Esophagus muscularis mucosa (tissue), 4 donors: ENCODE measurements around the gene HOXC12. TPM values are rescaled to one million over a fixed set of nuclear protein-coding genes. Genes with fewer than 3 reads are reported as not detected.

Experiments used
- DNase-seq: peaks from one replicate; pipeline ENCODE4 v3.0.0-alpha.2; 2017; ENCODE audit errors: extremely low spot score
- H3K27ac ChIP-seq, 4 donors: fragments of 200-600 bp; sonication (generic); replicated peaks in 1 of 4; 1 replicate in 3 of 4; 2 replicates in 1 of 4; pipeline ENCODE4 v1.5.1; 2016 to 2019; ENCODE audit warnings: mild to moderate bottlenecking in 1 of 4
- H3K27me3 ChIP-seq, 4 donors: fragments of 200-600 bp; sonication (generic); one replicate each; pipeline versions ENCODE4 v1.5.1 to v1.6.0; 2016 to 2019
- H3K36me3 ChIP-seq, 4 donors: fragments of 200-600 bp; sonication (generic); one replicate each; pipeline ENCODE4 v1.5.1; 2016 to 2019
- H3K4me1 ChIP-seq, 4 donors: fragments of 200-600 bp; sonication (generic); one replicate each; pipeline ENCODE4 v1.5.1; 2016 to 2019
- H3K4me3 ChIP-seq, 4 donors: fragments of 200-600 bp; sonication (generic); 1 replicate in 2 of 4; 2 replicates in 2 of 4; pipeline ENCODE4 v1.5.1; 2016 to 2019; ENCODE audit warnings: mild to moderate bottlenecking in 4 of 4, moderate library complexity in 1 of 4
- H3K9me3 ChIP-seq, 4 donors: fragments of 200-600 bp; sonication (generic); 1 replicate in 3 of 4; 2 replicates in 1 of 4; pipeline ENCODE4 v1.5.1; 2016 to 2019
- EP300 ChIP-seq: sonication (generic); formaldehyde crosslinking; IDR thresholded peaks from one replicate; pipeline ENCODE4 v1.6.1; 2017; ENCODE audit warnings: antibody characterized with exemption
- POLR2A ChIP-seq: fragments of 450-650 bp; IDR thresholded peaks from one replicate; pipeline ENCODE4 v1.6.1; 2017; ENCODE audit warnings: antibody characterized with exemption, moderate library complexity, mild to moderate bottlenecking, low read depth
- POLR2AphosphoS5 ChIP-seq, 2 donors: sonication (generic); formaldehyde crosslinking; IDR thresholded peaks; one replicate each; pipeline ENCODE4 v1.6.1; 2017; ENCODE audit warnings: antibody characterized with exemption in 2 of 2
- WGBS: methylation state at CpG from one replicate; pipeline ENCODE4 v1.1.5; 2018; 5-methylcytosine and 5-hydroxymethylcytosine counted together
- intact Hi-C: fragments of 100-400 bp; cut with DNase I; formaldehyde crosslinking; loops from one replicate; pipeline ENCODE4 v1.15.1; 2023
- total RNA-seq, 4 donors: library from RNA; depleted of rRNA; stranded (reverse); fragments of >200 nt; gene quantifications; one replicate each; pipeline versions ENCODE4 v1.1.0 to v1.2.1, GENCODE V29; 2016
- TF ChIP-seq, protein P1 (sequence below), 3 experiments: fragments of 200-600 bp in 2 of 3; fragments of 450-650 bp in 1 of 3; sonication (generic) in 2 of 3; IDR thresholded peaks; one replicate each; pipeline ENCODE4 v1.5.1; 2017 to 2019; ENCODE audit warnings: antibody characterized with exemption in 3 of 3, mild to moderate bottlenecking in 2 of 3, moderate library complexity in 1 of 3

HOXC12 gene
- total RNA-seq, 4 donors from 2014 or later: not detected

GRCh38 chr12:53941187-53941586 lies 13.5 kb upstream of the HOXC12 start:
- TF ChIP-seq EP300: no peak
- no peak for TF ChIP-seq POLR2A
- TF ChIP-seq, protein P1, sequence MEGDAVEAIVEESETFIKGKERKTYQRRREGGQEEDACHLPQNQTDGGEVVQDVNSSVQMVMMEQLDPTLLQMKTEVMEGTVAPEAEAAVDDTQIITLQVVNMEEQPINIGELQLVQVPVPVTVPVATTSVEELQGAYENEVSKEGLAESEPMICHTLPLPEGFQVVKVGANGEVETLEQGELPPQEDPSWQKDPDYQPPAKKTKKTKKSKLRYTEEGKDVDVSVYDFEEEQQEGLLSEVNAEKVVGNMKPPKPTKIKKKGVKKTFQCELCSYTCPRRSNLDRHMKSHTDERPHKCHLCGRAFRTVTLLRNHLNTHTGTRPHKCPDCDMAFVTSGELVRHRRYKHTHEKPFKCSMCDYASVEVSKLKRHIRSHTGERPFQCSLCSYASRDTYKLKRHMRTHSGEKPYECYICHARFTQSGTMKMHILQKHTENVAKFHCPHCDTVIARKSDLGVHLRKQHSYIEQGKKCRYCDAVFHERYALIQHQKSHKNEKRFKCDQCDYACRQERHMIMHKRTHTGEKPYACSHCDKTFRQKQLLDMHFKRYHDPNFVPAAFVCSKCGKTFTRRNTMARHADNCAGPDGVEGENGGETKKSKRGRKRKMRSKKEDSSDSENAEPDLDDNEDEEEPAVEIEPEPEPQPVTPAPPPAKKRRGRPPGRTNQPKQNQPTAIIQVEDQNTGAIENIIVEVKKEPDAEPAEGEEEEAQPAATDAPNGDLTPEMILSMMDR (IDR thresholded peaks at IDR 0.05): no peak
- no peak for TF ChIP-seq POLR2AphosphoS5 (IDR thresholded peaks at IDR 0.05)
- peaks cover 6 to 32% (median 22%) of the 10 kb centered on the region in 4 donors for H3K4me1 ChIP-seq
- H3K36me3 ChIP-seq: no peaks in the 10 kb centered on the region
- H3K4me3 ChIP-seq: no peak overlapping the region
- H3K27me3 ChIP-seq: peaks cover 13 to 100% (median 91%) of the 10 kb centered on the region in 4 donors
- no peak overlapping the region for H3K27ac ChIP-seq
- no peak for DNase-seq
- intact Hi-C loops: no loop called here
- no peaks in the 10 kb centered on the region for H3K9me3 ChIP-seq

- 25% methylated on average over 5 of the region's 5 CpGs for WGBS
- TF ChIP-seq, protein P1 (IDR thresholded peaks at IDR 0.05): no peak
- TF ChIP-seq POLR2AphosphoS5 (IDR thresholded peaks at IDR 0.05): no peak
- no peak for TF ChIP-seq POLR2A
- TF ChIP-seq EP300: no peak
- Histone ChIP-seq H3K27ac (no peak overlapping the region), H3K36me3 (no peaks in the 10 kb centered on the region), H3K4me3 (no peak overlapping the region), H3K4me1 (peaks cover 6 to 32% (median 22%) of the 10 kb centered on the region in 4 donors), H3K27me3 (peaks cover 13 to 100% (median 88%) of the 10 kb centered on the region in 4 donors), H3K9me3 (no peaks in the 10 kb centered on the region)
- intact Hi-C loops: no loop called here
- no peak for DNase-seq
Observed at GRCh38 chr12:53941750-53942149, 13.0 kb upstream of the HOXC12 start.

- no peaks in the 10 kb centered on the region for H3K36me3 ChIP-seq
- no peak overlapping the region for H3K4me3 ChIP-seq
- peaks cover 9 to 100% (median 83%) of the 10 kb centered on the region in 4 donors for H3K27me3 ChIP-seq
- WGBS: 33% methylated on average over 2 of the region's 2 CpGs
- peaks cover 6 to 32% (median 22%) of the 10 kb centered on the region in 4 donors for H3K4me1 ChIP-seq
- no peak for DNase-seq
- no peaks in the 10 kb centered on the region for H3K9me3 ChIP-seq
- intact Hi-C loops: no loop called here
- TF ChIP-seq EP300: no peak
- TF ChIP-seq POLR2AphosphoS5 (IDR thresholded peaks at IDR 0.05): no peak
- TF ChIP-seq, protein P1 (IDR thresholded peaks at IDR 0.05): no peak
- TF ChIP-seq POLR2A: no peak
- no peak overlapping the region for H3K27ac ChIP-seq
Observed at GRCh38 chr12:53942467-53942997, 12.2 kb upstream of the HOXC12 start.

GRCh38 chr12:53944209-53944608 lies 10.5 kb upstream of the HOXC12 start:
- DNase-seq: no peak
- Histone ChIP-seq H3K4me1 (peaks cover 0 to 18% (median 8%) of the 10 kb centered on the region in 4 donors), H3K36me3 (no peaks in the 10 kb centered on the region), H3K27me3 (peaks cover 5 to 100% (median 75%) of the 10 kb centered on the region in 4 donors), H3K27ac (no peak overlapping the region), H3K9me3 (no peaks in the 10 kb centered on the region), H3K4me3 (no peak overlapping the region)
- 22% methylated on average over 4 of the region's 4 CpGs for WGBS
- intact Hi-C loops: no loop called here
- TF ChIP-seq, protein P1 (IDR thresholded peaks at IDR 0.05): no peak
- no peak for TF ChIP-seq EP300
- TF ChIP-seq POLR2AphosphoS5 (IDR thresholded peaks at IDR 0.05): no peak
- TF ChIP-seq POLR2A: no peak
